ENCODE data around the gene KLHL13.
"Not testable (repeated sequence)": the region's sequence is repeated elsewhere in the genome, so short reads cannot be mapped to it uniquely, and the experiment has no call there.

- not testable (repeated sequence) for TF ChIP-seq CTCF (optimal IDR thresholded peaks at IDR 0.05 in 1 of 3, IDR thresholded peaks at IDR 0.05 in 1 of 3, conservative IDR thresholded peaks at IDR 0.05 in 1 of 3; ENCODE audit: extremely low read depth in 1 of 3, insufficient read depth in 2 of 3, low read length in 3 of 3); EZH2 (IDR thresholded peaks at IDR 0.05; ENCODE audit: low read length)
Observed at GRCh38 chrX:118147771-118148170, 31.2 kb upstream of the KLHL13 start.
